ENCODE measurements around the gene PPP2R3A.
"Not testable (repeated sequence)": the region's sequence is repeated elsewhere in the genome, so short reads cannot be mapped to it uniquely, and the experiment has no call there.

Gene PPP2R3A

DNA sequence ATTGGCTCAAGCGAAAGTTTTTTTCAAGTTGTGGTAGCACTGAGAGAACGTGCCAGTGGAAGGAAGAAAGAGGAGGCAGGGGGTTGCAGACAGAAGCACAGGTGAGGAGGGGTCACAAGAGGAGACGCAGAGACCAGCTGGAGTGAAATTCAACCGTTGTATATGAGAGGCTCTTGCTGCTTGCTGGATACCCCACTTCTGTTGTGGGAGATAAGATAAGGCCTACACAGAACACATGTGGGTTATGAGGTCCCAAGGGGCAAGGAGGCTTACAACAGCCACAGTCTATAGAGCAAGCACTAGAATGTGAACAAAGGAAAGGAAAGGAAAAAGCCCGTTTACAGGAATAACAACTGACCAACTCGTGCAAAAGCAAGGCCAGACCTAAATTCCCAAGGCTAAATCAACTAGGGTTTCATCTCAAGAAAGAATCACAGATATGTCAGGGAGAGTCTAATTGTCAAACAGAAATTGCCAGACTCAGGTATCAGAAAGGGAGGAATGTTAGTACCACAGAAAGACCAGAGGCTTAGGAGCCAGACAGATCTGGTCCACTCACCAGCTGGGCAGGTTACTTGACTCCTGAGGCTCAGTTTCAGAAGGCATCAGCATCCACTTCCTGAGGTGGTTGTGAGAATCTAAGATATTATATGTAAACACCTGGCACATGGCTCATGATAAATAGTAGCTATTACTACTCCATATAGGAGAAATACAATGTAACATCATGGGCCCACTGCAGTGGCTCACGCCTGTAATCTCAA lies 169.7 kb downstream of the PPP2R3A start:
- H3K4me3 ChIP-seq (replicated peaks; ENCODE audit: low read depth, low read length): no peak overlapping the region
- peak; percentile 31 for DNase-seq (ENCODE audit: low read depth)
- TF ChIP-seq, protein P1, sequence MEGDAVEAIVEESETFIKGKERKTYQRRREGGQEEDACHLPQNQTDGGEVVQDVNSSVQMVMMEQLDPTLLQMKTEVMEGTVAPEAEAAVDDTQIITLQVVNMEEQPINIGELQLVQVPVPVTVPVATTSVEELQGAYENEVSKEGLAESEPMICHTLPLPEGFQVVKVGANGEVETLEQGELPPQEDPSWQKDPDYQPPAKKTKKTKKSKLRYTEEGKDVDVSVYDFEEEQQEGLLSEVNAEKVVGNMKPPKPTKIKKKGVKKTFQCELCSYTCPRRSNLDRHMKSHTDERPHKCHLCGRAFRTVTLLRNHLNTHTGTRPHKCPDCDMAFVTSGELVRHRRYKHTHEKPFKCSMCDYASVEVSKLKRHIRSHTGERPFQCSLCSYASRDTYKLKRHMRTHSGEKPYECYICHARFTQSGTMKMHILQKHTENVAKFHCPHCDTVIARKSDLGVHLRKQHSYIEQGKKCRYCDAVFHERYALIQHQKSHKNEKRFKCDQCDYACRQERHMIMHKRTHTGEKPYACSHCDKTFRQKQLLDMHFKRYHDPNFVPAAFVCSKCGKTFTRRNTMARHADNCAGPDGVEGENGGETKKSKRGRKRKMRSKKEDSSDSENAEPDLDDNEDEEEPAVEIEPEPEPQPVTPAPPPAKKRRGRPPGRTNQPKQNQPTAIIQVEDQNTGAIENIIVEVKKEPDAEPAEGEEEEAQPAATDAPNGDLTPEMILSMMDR (IDR thresholded peaks at IDR 0.05; ENCODE audit: low read length, missing control alignments): no peak

DNA sequence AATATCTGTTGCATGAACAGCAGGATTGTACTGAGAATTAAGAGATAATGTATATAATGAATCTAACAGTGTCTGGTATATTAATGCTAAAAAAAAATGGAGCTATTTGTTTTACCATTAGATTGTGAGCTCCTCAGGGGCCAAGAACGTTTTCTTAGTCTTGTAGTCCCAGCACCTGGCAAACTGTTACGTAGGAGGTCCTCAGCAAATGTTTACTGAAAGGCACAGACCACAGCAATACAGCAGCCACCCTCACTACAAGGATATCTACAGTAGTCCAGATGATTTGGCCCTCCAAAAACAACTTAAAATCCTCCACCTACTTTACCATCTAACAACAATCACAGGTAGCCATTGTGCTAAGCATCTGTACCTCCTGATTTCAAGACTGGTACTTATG lies 170.9 kb downstream of the PPP2R3A start:
- no peak overlapping the region for H3K4me3 ChIP-seq (replicated peaks; ENCODE audit: low read depth, low read length)
- no peak for DNase-seq (ENCODE audit: low read depth)
- TF ChIP-seq, protein P1 (IDR thresholded peaks at IDR 0.05; ENCODE audit: low read length, missing control alignments): no peak

- DNase-seq (ENCODE audit: low read depth): no peak
- no peak overlapping the region for H3K4me3 ChIP-seq (replicated peaks; ENCODE audit: low read depth, low read length)
- TF ChIP-seq, protein P1 (IDR thresholded peaks at IDR 0.05; ENCODE audit: low read length, missing control alignments): no peak
These were observed 175.8 kb downstream of the PPP2R3A start for GRCh38 chr3:136141291-136141785.

- no peak for DNase-seq (ENCODE audit: low read depth)
- TF ChIP-seq, protein P1 (IDR thresholded peaks at IDR 0.05; ENCODE audit: low read length, missing control alignments): no peak
- H3K4me3 ChIP-seq (replicated peaks; ENCODE audit: low read depth, low read length): no peak overlapping the region
These were observed 176.4 kb downstream of the PPP2R3A start for GRCh38 chr3:136141891-136142290.

DNA sequence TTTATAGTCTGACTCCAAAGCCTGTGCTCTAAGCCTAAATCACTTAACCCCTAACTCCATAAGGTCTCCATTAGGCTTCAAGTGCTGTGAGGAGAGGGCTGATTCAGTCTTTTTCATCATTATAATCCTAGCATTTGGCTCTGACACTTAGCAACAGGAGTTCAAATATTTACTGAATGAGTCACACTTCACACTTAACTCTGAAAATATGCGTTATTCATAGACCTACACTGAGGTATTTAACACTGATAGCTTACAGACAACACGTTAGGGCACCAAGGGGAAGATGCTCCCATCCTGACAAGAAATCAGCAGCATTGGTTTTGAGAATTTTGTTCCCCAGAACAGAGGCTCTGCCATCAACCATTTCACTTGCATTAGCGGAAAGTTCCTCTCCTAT lies 177.1 kb downstream of the PPP2R3A start:
- no peak overlapping the region for H3K4me3 ChIP-seq (replicated peaks; ENCODE audit: low read depth, low read length)

DNA sequence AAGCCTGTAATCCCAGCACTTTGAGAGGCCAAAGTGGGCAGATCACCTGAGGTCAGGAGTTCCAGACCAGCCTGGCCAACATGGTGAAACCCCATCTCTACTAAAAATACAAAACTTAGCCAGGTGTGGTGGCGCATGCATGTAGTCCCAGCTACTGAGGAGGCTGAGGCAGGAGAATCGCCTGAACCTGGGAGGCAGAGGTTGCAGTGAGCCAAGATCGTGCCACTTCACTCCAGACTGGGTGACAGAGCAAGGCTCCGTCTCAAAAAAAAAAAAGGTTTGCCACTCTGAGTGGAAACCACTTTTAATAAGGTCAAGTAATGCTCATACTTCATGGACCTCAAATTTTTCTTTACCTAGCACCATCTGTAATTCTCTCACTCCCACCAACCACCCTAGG lies 178.9 kb downstream of the PPP2R3A start:
- H3K4me3 ChIP-seq (replicated peaks; ENCODE audit: low read depth, low read length); DNase-seq (ENCODE audit: low read depth): not testable (repeated sequence)

More for the DNA sequence above, 177.1 kb downstream of the PPP2R3A start:
- TF ChIP-seq, protein P1 (IDR thresholded peaks at IDR 0.05; ENCODE audit: low read length, missing control alignments): no peak
- DNase-seq (ENCODE audit: low read depth): peak; percentile 71

GRCh38 chr3:136146981-136147729 lies 181.6 kb downstream of the PPP2R3A start:
- H3K4me3 ChIP-seq (replicated peaks; ENCODE audit: low read depth, low read length): no peak overlapping the region
- no peak for DNase-seq (ENCODE audit: low read depth)
- TF ChIP-seq, protein P1 (IDR thresholded peaks at IDR 0.05; ENCODE audit: low read length, missing control alignments): no peak
